IMR-90 (cell line): ENCODE measurements around the gene GMNN.

Experiments used
- ELK1 ChIP-seq: fragments of 150-350 bp; IDR thresholded peaks from 2 replicates; pipeline ENCODE4 v1.6.1; 2016; ENCODE audit warnings: low read depth, mild to moderate bottlenecking, low read length, moderate library complexity, borderline replicate concordance
- MXI1 ChIP-seq: IDR thresholded peaks from 2 replicates; pipeline ENCODE4 v1.6.1; 2012; ENCODE audit warnings: low read depth, mild to moderate bottlenecking, low read length, moderate library complexity, borderline replicate concordance
- POLR2A ChIP-seq: IDR thresholded peaks from 2 replicates; pipeline ENCODE4 v1.6.1; 2012; ENCODE audit warnings: mild to moderate bottlenecking, low read depth, low read length
- RAD21 ChIP-seq: IDR thresholded peaks from 2 replicates; pipeline ENCODE4 v1.6.1; 2012; ENCODE audit warnings: low read length, improper control_type of control experiment
- SMC3 ChIP-seq: fragments of 150-350 bp; IDR thresholded peaks from 2 replicates; pipeline ENCODE4 v1.6.1; 2016; ENCODE audit warnings: low read depth, mild to moderate bottlenecking, antibody characterized with exemption, low read length, moderate library complexity
- TF ChIP-seq, protein P1 (sequence below): conservative IDR thresholded peaks from 2 replicates; pipeline ENCODE4 v1.5.1; 2012; ENCODE audit warnings: mild to moderate bottlenecking, low read depth, low read length, improper control_type of control experiment
- TF ChIP-seq, protein P2 (sequence below): fragments of 150-350 bp; IDR thresholded peaks from 2 replicates; pipeline ENCODE4 v1.6.1; 2017; ENCODE audit warnings: mild to moderate bottlenecking, antibody characterized with exemption, low read length, low read depth

DNA sequence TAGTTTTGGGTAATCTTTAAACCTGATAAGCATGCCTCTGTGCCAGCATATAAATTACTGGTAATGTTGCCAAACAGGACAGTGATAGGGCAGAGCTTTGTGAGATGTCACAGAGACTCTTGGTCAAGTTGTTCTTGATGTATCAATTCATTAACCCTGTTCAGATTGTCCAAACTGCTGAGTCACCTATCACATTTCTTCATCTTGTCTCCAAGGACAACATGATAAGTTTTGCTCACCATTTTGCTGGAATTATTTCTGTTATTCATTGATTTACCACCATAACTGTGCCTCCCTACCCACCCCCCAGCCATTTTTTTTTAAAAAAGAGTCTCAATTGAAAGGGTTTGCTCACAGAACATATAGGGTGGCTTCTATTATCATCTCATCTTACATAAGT, 19.5 kb upstream of the GMNN start:
- TF ChIP-seq, protein P1, sequence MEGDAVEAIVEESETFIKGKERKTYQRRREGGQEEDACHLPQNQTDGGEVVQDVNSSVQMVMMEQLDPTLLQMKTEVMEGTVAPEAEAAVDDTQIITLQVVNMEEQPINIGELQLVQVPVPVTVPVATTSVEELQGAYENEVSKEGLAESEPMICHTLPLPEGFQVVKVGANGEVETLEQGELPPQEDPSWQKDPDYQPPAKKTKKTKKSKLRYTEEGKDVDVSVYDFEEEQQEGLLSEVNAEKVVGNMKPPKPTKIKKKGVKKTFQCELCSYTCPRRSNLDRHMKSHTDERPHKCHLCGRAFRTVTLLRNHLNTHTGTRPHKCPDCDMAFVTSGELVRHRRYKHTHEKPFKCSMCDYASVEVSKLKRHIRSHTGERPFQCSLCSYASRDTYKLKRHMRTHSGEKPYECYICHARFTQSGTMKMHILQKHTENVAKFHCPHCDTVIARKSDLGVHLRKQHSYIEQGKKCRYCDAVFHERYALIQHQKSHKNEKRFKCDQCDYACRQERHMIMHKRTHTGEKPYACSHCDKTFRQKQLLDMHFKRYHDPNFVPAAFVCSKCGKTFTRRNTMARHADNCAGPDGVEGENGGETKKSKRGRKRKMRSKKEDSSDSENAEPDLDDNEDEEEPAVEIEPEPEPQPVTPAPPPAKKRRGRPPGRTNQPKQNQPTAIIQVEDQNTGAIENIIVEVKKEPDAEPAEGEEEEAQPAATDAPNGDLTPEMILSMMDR, result no peak
- no peak for TF ChIP-seq POLR2A
- TF ChIP-seq ELK1, result no peak
- TF ChIP-seq, protein P2, sequence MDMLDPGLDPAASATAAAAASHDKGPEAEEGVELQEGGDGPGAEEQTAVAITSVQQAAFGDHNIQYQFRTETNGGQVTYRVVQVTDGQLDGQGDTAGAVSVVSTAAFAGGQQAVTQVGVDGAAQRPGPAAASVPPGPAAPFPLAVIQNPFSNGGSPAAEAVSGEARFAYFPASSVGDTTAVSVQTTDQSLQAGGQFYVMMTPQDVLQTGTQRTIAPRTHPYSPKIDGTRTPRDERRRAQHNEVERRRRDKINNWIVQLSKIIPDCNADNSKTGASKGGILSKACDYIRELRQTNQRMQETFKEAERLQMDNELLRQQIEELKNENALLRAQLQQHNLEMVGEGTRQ, result no peak
- no peak for TF ChIP-seq SMC3
- TF ChIP-seq RAD21, result no peak
- no peak for TF ChIP-seq MXI1
